KG1 (cell line): ENCODE measurements around the gene ZNF22.

ENCODE experiments used
- DNase-seq: peaks from one replicate; lab custom pipeline; 2025; lab: John Stamatoyannopoulos, UW

The ZNF22 gene

DNA sequence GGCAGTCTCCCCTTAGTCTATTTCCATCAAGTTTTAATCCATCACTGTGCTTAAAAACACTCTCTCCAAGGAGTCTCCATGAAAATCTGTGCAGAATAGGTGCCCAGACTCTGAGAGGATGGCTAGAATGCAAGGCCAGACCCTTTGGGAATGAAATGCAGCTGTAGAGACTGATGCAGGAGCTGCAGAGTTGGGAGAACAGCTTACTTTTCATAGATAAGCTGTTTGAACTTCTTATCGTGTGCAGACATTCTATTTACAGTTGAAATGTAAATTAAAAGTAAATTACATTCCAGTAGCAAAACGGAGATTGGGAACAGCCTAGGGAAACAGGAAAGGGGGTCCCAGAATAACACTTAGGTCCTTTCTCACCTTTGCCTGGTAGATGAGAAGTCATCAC is 14.9 kb downstream of the ZNF22 start:
- no peak for DNase-seq

DNA sequence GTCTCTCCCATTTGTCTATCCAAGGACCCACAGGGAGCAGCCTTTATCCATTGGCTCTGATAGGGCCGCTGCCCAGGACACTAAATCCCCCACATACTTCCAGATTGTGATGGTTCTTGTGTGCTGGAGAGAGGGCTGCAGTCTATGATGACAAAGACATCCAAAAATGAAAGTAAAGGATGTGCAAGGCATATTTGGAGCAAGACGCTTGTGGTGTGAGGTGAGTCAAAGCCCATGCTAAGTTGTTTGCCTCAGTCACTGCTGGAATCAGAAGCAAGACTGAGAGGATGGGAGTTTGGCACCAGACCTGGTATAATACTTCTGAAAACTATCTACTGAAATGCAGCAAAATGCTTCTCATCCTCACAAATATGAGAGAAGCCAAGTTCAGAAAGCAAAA is 22.7 kb downstream of the ZNF22 start:
- no peak for DNase-seq

DNA sequence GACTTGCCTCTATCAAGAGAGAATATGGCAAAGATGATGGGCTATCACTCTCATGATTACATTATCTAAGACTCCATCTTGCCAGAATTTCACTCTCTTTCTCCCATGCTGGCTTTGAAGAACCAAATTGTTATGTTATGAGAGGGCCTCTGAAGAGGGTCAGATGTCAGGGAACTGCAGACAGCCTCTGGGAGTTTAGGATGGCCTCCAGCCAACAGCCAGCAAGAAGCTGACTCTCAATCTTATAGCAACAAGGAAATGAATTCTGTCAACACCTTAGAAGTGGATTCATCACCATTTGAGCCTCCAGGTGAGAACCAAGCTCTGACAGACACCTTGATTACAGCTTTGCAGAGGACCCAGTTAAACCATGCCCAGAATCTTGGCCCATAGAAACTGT is 33.6 kb downstream of the ZNF22 start:
- no peak for DNase-seq

DNA sequence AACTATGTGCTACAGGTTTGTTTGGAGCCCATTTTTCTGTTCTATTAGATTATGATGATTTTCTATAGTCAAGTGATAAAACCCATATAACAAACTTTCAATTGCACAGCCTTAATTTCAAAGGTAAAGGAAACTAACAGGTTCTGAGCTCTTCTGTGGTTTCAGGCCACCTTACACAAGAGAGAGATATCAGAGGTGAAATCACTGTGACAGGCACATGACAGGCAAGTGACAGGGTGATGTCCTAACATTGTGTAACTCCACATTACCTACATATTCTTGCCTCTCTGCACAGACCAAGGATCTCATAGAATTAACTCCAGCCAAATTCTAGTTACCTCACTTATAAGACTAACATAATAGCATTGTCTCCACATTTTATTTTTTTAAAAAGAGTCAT is 35.0 kb downstream of the ZNF22 start:
- DNase-seq = no peak

DNA sequence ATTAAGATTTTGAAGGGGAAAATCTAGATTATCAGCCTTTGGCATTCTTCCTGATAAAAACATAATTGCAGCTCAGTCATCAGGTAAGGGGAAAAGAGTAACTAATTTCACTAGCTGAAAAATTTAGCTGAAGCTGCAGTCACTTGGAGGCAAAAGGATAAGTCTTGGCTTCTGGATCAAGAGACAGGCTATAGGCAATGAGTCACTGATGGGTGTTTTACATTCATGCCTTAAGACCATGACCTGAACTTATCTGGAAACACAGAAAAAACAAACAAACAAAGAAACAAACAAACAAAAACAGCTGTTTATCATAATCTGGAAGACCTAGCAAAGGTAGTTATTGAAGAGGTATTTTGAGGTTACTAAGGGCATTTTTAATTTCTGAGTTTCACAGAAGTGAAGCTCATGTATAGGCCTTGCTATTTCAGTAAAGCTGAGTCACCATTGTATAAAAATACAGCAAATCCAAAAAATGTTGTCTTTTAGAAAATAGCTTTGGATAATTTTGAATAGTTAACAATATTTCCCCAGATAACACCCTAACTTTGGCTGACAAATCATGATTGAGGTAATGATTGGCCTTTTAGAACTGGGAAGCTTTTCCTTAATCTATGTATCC is 40.3 kb downstream of the ZNF22 start:
- DNase-seq = no peak

DNA sequence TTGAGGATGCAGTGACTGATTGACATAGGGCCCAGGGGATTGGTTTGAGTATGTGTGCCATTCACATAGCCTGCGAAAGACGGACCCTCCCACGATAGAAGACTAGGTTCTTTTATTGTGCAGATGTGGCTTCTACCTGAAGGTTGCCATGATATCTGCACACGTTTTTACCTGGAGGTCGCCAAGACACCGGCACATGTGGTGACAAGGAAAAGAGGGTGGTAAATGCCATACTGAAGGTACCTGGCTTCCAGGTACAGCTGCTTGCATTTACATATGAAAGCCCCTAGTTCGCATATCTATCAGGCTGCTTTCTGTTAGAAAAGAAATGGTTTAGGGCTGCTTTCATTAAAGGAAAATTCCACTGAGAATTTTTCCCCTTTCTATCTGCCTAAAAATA is 43.6 kb downstream of the ZNF22 start:
- DNase-seq = no peak

DNA sequence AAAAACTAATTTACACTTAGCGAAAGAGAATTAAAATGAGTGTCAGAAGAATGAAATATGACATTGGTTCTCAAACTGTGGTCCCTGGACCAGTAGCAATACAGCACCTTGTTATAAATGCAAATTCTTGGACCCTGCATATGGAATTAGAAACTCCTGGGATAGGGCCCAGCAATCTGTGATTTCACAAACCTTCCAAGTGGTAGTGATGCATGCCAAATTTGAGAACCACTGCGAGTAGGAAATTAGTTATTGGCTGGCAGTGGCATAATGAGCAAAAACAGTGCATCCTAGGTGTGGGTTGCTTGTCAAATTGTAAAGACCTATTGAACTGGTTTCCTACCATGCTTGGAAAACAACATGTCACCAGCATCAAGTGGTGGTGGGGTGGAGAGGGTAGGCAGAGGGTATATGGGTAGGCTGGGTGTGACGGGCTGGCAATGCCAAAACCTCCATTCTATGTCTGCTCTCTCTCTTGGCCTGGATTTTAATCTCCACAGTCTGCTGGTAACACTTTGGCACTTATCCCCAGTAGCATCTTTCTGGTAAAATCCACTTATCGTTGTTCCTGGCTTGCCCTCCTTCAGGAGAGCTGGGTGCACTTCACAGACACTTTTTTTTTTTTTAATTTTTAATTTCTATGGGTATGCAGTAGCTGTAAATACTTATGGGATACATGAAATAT is 50.0 kb downstream of the ZNF22 start:
- no peak for DNase-seq

DNA sequence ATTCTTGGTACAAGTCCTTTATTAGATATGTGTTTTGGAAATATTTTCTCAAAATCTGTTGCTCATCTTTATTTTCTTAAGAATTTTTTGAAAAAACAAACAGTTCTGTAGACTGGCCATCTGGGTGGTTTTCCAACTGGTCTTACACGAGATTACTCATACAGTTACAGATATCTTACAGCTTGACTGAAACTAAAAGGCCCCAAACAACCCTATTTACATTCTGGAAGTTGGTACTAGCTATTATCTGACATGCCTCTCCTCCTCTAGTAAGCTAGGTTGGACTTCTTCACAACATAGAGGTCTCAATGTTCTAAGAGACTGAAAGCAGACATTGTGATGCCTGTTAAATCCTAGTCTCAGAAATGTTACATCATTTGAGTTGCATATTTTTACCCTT is 52.0 kb downstream of the ZNF22 start:
- no peak for DNase-seq

DNA sequence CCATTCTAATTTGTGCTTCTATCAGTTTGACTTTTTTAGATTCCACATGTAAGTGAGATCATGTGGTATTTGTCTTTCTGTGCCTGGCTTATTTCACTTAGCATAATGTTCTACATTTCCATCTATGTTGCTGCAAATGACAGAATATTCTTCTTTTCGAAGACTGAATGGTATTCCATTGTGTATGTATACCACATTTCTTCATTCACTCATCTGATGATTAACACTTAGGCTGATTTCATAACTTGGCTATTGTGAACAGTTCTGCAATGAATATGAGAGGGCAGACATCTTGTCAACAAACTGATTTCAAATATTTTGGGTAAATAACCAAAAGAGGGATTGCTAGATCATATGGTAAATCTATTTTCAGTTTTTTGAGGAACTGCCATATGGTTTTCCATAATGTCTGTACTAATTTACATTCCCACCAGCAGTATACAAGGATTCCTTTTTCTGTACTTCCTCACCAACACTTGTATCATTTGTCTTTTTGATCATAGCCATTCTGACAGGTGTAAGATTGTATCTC is 52.9 kb downstream of the ZNF22 start:
- DNase-seq = no peak
